ENCODE results near the gene LONP1.
"Not testable (repeated sequence)": the region's sequence is repeated elsewhere in the genome, so short reads cannot be mapped to it uniquely, and the experiment has no call there.

LONP1 gene

DNA sequence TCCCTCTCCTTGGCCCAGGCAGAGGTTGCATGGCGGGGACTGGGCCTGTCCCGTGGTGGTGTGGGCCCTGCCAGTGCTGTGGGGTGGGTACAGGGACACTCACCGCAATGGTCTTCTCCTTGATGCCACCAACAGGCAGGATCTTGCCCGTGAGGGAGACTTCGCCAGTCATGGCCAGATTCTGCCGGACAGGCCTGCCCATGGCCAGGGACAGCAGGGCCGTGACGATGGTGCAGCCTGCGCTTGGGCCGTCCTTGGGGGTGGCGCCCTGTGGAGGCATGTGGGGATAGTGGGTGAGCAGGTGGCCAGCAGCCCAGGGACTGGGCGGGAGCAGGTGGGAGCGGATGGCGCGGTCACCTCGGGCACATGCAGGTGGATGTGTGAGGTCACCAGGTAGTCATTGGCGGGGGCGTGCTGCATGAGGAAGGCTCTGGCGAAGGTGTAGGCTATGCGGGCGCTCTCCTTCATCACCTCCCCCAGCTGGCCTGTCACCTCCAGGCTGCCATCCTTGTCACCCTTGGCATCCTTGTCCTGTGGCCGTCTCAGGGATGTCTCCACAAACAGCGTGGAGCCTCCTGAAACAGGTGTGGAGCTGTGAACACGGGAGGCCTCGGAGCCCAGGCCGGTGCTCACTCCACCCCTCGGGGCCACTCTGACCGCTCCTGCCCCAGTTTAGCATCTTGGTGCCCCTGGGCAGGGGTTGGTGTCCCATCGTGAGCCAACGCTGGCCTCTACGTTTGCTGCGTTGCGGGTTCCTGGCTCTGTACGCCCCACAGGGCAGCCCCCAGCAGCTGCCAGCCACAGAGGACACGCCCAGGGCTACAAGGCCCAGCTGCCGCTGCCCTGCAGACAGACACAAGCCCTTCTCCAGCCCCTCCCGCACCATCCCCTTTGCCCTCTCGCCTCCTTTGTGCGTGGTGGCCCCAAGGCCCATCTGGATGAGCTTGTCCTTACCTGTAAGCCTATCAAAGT lies 26.5 kb downstream of the LONP1 start:
- no peak for DNase-seq (ENCODE audit: low read depth, low spot score)

DNA sequence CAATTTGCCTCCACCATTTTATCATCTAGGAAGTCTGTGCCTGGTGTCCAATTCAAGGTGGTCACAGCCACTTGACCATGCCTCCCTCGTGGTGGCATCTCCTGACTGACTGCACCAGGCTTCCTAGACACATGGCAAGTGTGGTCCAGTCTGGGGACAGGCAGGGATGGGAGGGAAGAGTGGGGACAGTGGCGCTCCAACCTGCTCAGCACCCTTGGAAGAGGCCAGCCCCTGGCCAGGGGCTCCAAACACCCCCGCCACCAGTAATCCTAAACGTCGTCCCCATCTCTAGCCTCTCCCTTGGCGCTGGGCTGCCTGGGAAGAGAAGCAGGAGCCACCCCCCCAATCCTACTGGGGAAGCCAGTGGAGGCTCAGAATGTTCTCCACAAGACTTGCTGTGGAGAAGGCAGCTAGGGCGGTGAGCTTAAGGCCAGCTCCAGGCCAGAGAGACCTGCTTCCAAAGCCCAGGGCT lies 27.2 kb downstream of the LONP1 start:
- peak; percentile 36 for DNase-seq (ENCODE audit: low read depth, low spot score)

DNA sequence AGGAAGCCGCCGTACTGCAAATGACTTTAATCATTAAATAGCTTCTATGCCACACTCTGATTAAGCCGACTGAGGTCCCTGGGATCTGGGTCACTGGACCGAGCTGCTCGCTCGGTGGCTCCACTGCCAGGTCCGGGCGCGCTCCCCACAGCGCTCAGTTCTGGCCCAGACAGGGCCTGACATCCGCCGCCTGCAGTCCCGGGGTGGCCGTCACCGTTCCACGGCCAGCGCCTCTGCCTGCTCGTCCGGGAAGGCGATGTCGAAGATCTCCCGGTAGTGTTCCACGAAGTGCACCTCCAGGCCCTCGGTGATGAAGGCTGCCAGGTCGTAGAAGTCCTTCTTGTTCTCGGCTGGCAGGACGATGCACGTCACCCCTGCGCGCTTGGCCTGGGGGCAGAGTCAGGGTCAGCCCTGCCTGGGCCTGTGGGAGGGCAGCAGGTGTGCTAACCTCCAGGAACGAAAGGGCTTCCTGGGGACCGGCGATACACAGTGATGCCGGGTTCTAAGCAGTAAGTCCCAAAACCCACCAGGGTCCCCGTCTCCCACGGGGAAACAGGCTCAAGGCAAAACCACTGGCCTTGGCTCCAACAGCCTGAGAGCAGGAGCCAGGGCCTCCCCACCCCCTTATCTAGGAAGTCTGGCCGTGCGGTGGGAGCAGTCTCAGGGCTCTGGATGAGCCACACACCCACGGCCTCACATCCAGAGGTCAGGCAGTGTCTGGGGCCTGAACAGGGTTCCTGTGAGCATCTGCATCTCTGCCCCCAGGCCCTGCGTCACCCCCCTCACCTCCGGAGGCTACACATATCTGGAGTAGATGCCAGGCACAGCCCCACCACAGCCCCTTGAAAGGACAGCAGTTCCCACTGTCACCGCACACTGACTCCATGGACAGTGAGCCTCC lies 27.9 kb downstream of the LONP1 start:
- peak; percentile 51 for DNase-seq (ENCODE audit: low read depth, low spot score)

DNA sequence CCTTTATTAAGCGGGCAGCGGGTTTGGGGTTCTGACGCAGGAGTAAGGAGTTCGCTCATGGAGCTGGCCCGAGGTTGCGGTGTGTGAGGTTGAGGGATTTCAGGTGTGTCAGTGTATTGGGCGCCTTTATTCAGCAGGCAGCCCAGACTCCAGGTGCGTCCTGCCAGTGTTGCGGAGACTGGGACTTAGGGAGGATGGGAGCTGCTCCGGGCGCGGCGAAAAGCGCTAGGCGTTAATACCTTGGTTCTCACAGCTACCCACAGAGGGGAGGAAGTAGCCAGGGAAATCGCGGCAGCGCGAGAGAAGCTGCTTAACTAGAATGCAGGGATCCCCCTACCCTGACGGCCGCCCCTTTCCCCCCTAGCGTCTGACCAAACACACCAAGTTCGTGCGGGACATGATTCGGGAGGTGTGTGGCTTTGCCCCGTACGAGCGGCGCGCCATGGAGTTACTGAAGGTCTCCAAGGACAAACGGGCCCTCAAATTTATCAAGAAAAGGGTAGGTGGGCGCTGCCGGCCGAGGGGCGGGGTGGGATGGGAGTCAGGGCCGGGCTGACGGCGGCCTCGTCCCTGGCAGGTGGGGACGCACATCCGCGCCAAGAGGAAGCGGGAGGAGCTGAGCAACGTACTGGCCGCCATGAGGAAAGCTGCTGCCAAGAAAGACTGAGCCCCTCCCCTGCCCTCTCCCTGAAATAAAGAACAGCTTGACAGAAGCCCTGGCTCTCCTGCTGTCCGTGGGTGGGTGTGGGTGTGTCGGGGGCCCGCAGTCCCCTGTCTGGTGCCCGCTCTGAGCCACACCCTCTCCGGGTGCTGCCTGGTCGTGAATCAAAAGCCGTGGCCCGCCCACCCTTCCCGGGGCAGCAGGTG lies 28.8 kb downstream of the LONP1 start:
- peak; percentile 42 for DNase-seq (ENCODE audit: low read depth, low spot score)

DNA sequence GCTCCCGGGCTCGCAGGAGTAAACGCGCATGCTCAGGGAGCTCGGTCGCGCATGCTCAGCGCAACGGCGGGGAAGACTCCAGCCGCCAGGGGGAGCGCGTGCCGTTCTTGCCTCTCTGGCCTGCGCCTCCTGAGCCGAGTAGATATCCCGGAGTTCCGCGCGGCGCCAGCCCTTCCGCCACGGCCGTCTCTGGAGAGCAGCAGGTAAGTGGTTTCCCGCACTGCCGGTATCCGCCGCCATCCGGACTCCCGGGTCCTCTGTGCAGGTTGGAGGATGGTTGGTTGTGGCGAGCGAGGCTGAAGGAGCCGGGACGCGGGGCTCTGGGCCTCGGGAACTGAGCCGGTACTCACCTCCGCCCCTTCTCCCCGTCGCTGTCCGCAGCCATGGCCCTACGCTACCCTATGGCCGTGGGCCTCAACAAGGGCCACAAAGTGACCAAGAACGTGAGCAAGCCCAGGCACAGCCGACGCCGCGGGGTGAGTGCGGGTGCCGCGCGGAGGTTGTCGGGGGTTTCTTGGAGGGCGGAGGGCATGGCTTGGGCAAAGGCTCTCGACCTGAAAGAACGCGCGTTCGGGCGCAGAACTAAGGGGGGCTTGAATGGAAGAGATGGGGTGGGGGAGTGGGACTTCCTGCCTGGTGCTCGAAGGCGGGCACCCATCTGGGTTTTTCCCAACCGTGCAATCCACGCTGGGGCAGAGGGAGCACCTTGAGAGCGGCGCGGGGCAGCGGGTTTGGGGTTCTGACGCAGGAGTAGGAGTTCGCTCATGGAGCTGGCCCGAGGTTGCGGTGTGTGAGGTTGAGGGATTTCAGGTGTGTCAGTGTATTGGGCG lies 29.6 kb downstream of the LONP1 start, which contains the start of gene RPL36:
TSS of gene RPL36 (plus strand) at position 171 of the 830 bp plus-strand sequence. CDS start at position 384, 213 bp downstream.
- peak; percentile 99 for DNase-seq (ENCODE audit: low read depth, low spot score)

DNA sequence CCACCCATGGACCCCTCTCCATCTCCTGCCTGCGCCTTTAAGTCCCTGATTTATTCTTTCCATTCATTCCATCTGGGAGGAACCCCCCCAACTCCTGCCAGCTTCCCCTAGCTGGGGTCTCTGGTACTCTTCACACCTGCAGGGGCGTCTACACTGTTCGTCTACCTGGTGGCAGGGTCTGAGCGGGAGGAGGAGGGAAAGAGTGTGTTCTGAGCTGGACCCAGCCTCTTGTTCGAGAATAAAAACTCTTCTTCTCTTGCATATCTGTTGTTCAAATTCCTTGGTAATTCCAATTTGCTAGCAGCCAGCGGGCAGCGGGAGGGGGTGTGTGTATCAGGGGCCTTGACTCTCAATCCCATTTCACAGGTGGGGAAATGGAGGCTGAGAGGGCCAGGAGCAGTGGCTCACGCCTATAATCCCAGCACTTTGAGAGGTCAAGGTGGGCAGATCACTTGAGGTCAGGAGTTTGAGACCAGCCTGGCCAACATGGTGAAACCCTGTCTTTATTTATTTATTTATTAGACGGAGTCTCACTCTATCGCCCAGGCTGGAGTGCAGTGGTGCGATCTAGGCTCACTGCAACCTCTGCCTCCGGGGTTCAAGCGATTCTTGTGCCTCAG lies 31.6 kb downstream of the LONP1 start:
- DNase-seq (ENCODE audit: low read depth, low spot score) = not testable (repeated sequence)

- DNase-seq (ENCODE audit: low read depth, low spot score) = no peak
These were observed 32.4 kb downstream of the LONP1 start for GRCh38 chr19:5687360-5688198.

DNA sequence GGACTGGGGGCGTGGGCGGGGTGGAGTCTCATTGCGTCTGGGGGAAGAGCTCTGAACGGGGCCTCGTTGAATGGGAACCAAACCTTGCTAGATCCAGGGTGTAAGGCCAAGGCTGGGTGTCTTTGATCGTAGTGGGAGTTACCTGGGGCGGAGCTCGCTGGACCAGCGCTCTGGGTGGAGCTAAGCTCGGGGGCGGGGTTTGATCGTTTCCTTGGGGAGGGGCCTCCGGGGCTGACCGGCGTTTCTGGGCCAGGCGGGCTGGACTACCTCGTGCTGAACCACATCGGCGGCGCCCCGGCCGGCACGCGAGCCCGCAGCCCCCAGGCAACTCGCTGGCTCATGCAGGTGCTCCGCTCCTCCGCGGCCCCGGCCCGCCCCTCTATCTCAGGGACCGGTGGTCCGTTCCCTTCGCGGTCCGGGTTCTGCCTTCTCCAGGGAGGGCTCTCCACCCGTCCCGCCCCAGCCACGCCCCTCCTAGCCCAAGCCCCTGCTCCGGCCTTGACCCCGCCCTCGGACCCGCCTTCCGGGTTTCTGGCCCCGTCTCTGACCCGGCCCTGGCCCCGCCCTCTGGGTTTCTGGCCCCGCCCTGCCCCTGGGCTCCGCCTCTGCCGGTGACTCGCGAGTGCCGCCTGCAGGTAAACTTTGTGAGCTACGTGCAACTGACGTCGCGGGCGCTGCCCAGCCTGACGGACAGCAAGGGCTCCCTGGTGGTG lies 33.1 kb downstream of the LONP1 start:
- peak; percentile 96 for DNase-seq (ENCODE audit: low read depth, low spot score)

GRCh38 chr19:5686326-5686646 lies 33.7 kb downstream of the LONP1 start:
- DNase-seq (ENCODE audit: low read depth, low spot score) = no peak

GRCh38 chr19:5684694-5685430 lies 35.1 kb downstream of the LONP1 start:
- no peak for DNase-seq (ENCODE audit: low read depth, low spot score)

DNA sequence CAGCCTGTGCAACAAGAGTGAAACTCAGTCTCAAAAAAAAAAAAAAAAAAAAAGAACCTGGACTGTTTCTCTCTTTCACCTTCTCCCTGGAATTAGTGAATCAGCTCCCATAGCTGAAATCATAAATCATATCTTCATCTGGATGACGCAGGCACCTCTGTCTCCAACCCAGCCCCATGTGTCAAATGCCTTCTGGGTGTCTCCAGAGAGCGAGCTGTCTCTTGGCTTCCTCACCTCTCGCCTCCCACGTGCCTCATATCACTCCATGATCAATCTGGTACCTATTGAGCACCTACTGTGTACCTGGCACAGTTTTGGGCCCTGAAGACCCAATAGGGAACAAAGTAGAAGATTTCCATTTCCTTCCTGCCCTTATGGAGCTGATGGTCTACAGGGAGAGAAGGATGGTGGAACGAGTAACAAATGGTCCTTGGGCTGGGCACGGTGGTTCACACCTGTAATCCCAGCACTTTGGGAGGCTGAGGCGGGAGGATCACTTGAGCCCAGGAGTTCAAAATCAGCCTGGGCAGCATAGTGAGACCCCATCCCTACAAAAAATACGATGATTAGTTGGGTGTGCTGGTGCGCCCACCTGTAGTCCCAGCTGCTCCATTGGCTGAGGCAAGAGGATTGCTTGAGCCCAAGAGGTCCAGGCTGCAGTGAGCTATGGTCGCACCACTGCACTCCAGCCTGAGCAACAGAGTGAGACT lies 36.6 kb downstream of the LONP1 start:
- DNase-seq (ENCODE audit: low read depth, low spot score) = no peak

GRCh38 chr19:5682107-5682482 lies 37.9 kb downstream of the LONP1 start:
- DNase-seq (ENCODE audit: low read depth, low spot score) = no peak

DNA sequence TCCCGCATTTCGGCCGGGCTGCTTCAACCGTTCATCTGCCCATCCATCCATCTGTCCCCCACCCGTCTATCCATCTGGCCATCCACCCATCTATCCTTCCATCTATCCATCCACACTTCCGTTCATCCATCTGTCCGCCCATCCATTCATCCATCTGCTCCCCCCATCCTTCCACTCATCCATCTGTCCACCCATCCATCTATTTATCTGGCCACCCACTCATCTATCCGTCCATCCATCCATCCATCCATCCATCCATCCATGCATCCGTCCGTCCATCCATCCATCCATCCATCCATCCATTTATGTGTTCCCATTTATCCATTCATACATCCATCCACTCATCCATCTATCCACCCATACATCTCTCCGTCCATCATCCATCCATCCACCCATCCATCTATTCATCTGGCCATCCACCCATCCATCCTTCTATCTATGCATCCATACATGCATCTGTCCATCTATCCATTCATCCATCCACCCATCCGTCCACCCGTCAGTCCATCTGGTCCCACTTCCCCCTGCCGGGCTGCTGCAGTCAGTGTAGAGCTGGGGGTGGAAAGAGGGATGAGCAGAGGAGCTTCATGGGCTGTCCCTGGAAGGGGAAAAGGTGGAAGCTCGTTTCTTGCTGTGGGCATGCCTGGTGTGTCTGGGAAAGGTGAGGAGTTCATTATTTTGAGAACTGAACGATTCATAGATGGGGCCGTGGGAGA lies 38.4 kb downstream of the LONP1 start:
- no peak for DNase-seq (ENCODE audit: low read depth, low spot score)

- DNase-seq (ENCODE audit: low read depth, low spot score) = peak; percentile 99
These were observed 39.2 kb downstream of the LONP1 start, which contains the start of the genes HSD11B1L and MICOS13 for GRCh38 chr19:5680437-5681368. Gene HSD11B1L (plus strand): TSS chr19:5681027. CDS start chr19:5684833, 3,806 bp downstream. Gene MICOS13 (minus strand): TSS chr19:5680516. CDS start chr19:5680486, 30 bp downstream.

- no peak for DNase-seq (ENCODE audit: low read depth, low spot score)
These were observed 39.9 kb downstream of the LONP1 start for GRCh38 chr19:5680084-5680436.

All from ELF-1 (cell line).